ENCODE results near the gene U2AF2. TPM values are rescaled to one million over a fixed set of nuclear protein-coding genes. Genes with fewer than 3 reads are reported as not detected.

Gene U2AF2
- total RNA-seq, 1 experiment from 2014 or later = 183 TPM

DNA sequence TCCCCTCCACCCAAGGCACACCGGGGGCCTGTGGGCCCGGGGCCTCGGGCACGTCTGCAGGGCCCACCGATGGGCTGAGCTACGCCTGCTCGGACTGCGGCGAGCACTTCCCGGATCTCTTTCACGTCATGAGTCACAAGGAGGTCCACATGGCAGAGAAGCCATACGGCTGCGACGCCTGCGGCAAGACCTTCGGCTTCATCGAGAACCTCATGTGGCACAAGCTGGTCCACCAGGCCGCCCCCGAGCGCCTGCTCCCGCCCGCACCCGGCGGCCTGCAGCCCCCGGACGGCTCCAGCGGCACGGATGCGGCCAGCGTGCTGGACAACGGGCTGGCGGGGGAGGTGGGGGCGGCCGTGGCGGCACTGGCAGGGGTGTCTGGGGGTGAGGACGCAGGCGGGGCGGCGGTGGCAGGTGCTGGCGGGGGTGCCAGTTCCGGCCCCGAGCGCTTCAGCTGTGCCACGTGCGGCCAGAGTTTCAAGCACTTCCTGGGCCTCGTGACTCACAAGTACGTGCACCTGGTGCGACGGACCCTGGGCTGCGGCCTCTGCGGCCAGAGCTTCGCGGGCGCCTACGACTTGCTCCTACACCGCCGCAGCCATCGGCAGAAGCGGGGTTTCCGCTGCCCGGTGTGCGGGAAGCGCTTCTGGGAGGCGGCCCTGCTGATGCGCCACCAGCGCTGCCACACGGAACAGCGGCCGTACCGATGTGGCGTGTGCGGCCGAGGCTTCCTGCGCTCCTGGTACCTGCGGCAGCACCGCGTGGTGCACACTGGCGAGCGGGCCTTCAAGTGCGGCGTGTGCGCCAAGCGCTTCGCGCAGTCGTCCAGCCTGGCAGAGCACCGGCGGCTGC, 39.1 kb upstream of the U2AF2 start:
- Histone ChIP-seq H3K9me3 (replicated peaks) (no peaks in the 10 kb centered on the region), H3K27me3 (replicated peaks) (no peaks in the 10 kb centered on the region), H3K4me3 (no peak overlapping the region), H3K27ac (no peak overlapping the region), H3K36me3 (peaks cover 40% of the 10 kb centered on the region), H3K4me1 (replicated peaks) (no peaks in the 10 kb centered on the region)
- no peak for DNase-seq (ENCODE audit: low read depth in 1 of 2, low spot score in 2 of 2)

GRCh38 chr19:55616395-55616875, 38.4 kb upstream of the U2AF2 start:
- DNase-seq (ENCODE audit: low read depth in 1 of 2, low spot score in 2 of 2) = no peak
- no peak overlapping the region for H3K4me3 ChIP-seq
- H3K9me3 ChIP-seq (replicated peaks) = no peaks in the 10 kb centered on the region

DNA sequence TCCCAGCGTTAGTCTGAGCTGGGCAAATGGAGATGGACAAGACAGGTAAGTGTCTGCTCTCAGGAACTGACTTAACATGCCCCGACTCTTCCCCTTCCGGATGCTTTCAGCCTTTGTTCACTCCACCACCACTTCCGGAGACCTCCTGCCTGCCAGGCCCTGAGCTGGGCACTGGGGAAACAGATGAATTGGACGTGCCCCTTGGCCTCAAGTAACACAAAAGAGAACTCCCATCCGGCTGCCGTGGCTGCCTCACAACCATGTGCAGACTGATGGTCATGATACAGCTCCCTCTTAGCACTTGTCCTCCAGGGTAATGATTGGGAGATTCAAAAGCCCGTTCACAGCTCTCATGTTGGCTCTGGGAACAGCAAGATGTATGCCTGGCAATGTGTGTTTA, 37.4 kb upstream of the U2AF2 start:
- Histone ChIP-seq H3K4me3 (no peak overlapping the region), H3K27me3 (replicated peaks) (no peaks in the 10 kb centered on the region), H3K36me3 (peaks cover 48% of the 10 kb centered on the region), H3K9me3 (replicated peaks) (no peaks in the 10 kb centered on the region), H3K27ac (no peak overlapping the region), H3K4me1 (replicated peaks) (no peaks in the 10 kb centered on the region)
- no peak for DNase-seq (ENCODE audit: low read depth in 1 of 2, low spot score in 2 of 2)

More at GRCh38 chr19:55616395-55616875, 38.4 kb upstream of the U2AF2 start:
- Histone ChIP-seq H3K36me3 (peaks cover 41% of the 10 kb centered on the region), H3K4me1 (replicated peaks) (no peaks in the 10 kb centered on the region), H3K27ac (no peak overlapping the region), H3K27me3 (replicated peaks) (no peaks in the 10 kb centered on the region)

DNA sequence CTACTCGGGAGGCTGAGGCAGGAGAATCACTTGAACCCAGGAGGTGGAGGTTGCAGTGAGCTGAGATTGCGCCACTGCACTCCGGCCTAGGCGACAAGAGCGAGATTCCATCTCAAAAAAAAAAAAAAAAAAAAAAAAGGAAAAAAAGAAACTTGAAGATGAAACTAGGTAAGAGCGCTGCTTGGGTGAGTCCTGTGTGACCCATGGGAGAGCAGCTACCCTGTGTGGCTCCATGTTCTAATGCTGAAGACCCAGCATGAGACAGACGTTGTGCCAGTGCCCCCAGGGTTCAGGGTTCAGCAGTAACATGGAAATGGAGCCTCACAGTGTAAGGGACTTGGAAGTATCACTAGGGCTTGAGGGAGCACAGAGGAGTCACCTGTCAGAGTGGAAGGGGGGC, 36.4 kb upstream of the U2AF2 start:
- H3K4me3 ChIP-seq = no peak overlapping the region
- H3K36me3 ChIP-seq = peaks cover 51% of the 10 kb centered on the region
- no peaks in the 10 kb centered on the region for H3K27me3 ChIP-seq (replicated peaks)
- H3K27ac ChIP-seq = no peak overlapping the region
- no peaks in the 10 kb centered on the region for H3K9me3 ChIP-seq (replicated peaks)
- no peaks in the 10 kb centered on the region for H3K4me1 ChIP-seq (replicated peaks)
- no peak for DNase-seq (ENCODE audit: low read depth in 1 of 2, low spot score in 2 of 2)

GRCh38 chr19:55619286-55619685, 35.5 kb upstream of the U2AF2 start:
- Histone ChIP-seq H3K27ac (no peak overlapping the region), H3K27me3 (replicated peaks) (no peaks in the 10 kb centered on the region), H3K9me3 (replicated peaks) (no peaks in the 10 kb centered on the region), H3K36me3 (peaks cover 51% of the 10 kb centered on the region), H3K4me1 (replicated peaks) (0 out of 2 replicates have a peak, but pooled peaks cover 3% of the 10 kb centered on the region), H3K4me3 (no peak overlapping the region)
- DNase-seq (ENCODE audit: low read depth in 1 of 2, low spot score in 2 of 2) = no peak

- peaks cover 42% of the 10 kb centered on the region for H3K36me3 ChIP-seq
These were observed 34.2 kb upstream of the U2AF2 start for GRCh38 chr19:55620410-55621204.

DNA sequence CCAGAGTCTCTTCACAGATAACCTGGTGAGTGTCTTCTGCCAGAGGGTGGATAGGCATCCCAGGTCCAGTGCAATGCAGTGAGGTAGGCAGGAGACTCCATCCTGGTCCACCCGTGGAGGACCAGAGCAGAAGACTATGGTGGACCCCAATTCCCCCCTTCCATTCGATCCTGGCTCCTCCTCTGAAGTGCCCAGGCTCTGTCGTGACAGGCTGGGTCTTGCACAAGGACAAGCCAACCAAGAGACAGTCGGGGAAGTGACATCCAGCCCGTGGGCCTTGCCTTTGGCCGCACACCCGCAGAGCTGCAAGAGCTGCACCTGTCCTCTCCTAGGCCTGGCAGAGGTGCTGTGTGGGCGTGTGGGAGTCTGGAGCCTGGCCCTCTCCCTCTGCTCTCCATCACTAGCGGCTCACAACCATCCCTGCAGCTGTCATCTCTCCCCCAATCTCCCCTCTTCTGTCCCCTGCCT, 33.6 kb upstream of the U2AF2 start:
- Histone ChIP-seq H3K36me3 (peaks cover 36% of the 10 kb centered on the region), H3K4me1 (replicated peaks) (0 out of 2 replicates have a peak, but pooled peaks cover 9% of the 10 kb centered on the region), H3K27me3 (replicated peaks) (no peaks in the 10 kb centered on the region), H3K27ac (no peak overlapping the region), H3K4me3 (no peak overlapping the region), H3K9me3 (replicated peaks) (no peaks in the 10 kb centered on the region)
- DNase-seq (ENCODE audit: low read depth in 1 of 2, low spot score in 2 of 2) = no peak

More at GRCh38 chr19:55620410-55621204, 34.2 kb upstream of the U2AF2 start:
- DNase-seq (ENCODE audit: low read depth in 1 of 2, low spot score in 2 of 2) = no peak
- Histone ChIP-seq H3K9me3 (replicated peaks) (no peaks in the 10 kb centered on the region), H3K27me3 (replicated peaks) (no peaks in the 10 kb centered on the region), H3K4me3 (no peak overlapping the region), H3K27ac (no peak overlapping the region), H3K4me1 (replicated peaks) (0 out of 2 replicates have a peak, but pooled peaks cover 9% of the 10 kb centered on the region)

DNA sequence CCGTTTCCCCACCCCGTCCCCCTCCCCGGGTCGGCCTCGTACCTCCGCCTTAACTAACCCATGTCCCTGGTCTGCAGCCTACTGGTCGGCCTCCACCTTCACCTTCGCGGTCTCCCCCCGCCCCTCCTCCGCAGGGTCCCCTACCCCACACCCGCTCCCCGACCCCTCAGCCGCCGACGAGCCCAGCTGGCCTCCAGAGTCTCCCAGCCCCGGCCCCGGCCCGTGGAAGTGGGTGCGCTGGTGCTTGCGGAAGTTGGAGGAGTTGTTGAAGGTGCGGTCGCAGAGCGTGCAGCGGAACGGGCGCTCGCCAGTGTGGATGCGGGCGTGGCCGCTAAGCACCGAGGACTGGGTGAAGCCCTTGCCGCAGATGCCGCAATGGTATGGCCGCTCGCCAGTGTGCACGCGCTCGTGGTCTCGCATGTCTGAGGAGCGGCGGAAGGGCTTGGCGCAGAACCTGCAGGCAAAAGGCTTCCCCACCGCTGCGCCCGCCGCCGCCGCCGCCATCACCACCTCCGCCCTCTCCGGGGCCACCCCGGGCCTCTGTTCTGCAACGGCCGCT, 33.1 kb upstream of the U2AF2 start:
- no peaks in the 10 kb centered on the region for H3K27me3 ChIP-seq (replicated peaks)
- no peak overlapping the region for H3K27ac ChIP-seq

DNA sequence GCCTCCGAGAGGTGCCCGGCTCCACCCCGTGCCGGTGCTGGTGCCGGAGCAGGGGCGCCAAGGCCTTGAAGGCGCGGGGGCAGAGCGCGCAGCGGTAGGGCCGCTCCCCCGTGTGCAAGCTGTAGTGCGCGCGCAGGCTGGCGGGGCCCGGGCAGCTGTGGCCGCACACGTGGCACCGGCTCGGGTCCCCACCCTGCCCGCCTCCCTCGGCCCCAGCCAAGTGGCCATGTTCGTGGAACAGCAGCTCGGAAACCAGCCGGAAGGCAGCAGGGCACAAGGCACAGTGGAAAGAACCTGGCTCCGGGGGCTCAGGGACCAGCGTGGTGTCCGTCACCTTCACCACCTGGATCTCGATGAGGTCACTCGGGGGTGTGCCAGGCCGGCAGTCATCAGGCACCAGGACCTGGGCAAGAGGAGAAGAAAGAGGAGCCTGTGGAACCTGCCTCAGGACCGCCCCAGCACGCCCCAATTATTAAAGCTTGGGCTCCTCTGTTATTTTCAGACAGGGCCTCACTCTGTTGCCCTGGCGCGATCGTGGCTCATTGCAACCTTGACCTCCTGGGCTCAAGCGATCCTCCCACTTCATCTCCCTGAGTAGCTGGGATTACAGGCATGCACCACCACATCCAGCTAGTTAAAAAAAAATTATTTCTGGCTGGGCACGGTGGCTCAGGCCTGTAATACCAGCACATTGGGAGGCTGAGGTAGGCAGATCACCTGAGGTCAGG, 32.4 kb upstream of the U2AF2 start:
- 0 out of 2 replicates have a peak, but pooled peaks cover 9% of the 10 kb centered on the region for H3K4me1 ChIP-seq (replicated peaks)
- no peaks in the 10 kb centered on the region for H3K9me3 ChIP-seq (replicated peaks)
- peaks cover 28% of the 10 kb centered on the region for H3K36me3 ChIP-seq
- H3K27me3 ChIP-seq (replicated peaks) = no peaks in the 10 kb centered on the region
- no peak overlapping the region for H3K4me3 ChIP-seq
- H3K27ac ChIP-seq = no peak overlapping the region
- DNase-seq (ENCODE audit: low read depth in 1 of 2, low spot score in 2 of 2) = no peak

More for the DNA sequence above, 33.1 kb upstream of the U2AF2 start:
- H3K4me1 ChIP-seq (replicated peaks) = 0 out of 2 replicates have a peak, but pooled peaks cover 9% of the 10 kb centered on the region
- no peak for DNase-seq (ENCODE audit: low read depth in 1 of 2, low spot score in 2 of 2)
- no peaks in the 10 kb centered on the region for H3K9me3 ChIP-seq (replicated peaks)
- H3K4me3 ChIP-seq = no peak overlapping the region
- H3K36me3 ChIP-seq = peaks cover 31% of the 10 kb centered on the region

- no peak overlapping the region for H3K4me3 ChIP-seq
- H3K9me3 ChIP-seq (replicated peaks) = no peaks in the 10 kb centered on the region
- H3K4me1 ChIP-seq (replicated peaks) = 0 out of 2 replicates have a peak, but pooled peaks cover 9% of the 10 kb centered on the region
- no peak for DNase-seq (ENCODE audit: low read depth in 1 of 2, low spot score in 2 of 2)
- H3K27me3 ChIP-seq (replicated peaks) = no peaks in the 10 kb centered on the region
- no peak overlapping the region for H3K27ac ChIP-seq
- H3K36me3 ChIP-seq = peaks cover 20% of the 10 kb centered on the region
These were observed 31.7 kb upstream of the U2AF2 start for GRCh38 chr19:55623130-55623529.

- Histone ChIP-seq H3K4me1 (replicated peaks) (0 out of 2 replicates have a peak, but pooled peaks cover 9% of the 10 kb centered on the region), H3K4me3 (peak overlapping the region; percentile 55), H3K27me3 (replicated peaks) (no peaks in the 10 kb centered on the region), H3K9me3 (replicated peaks) (no peaks in the 10 kb centered on the region), H3K27ac (no peak overlapping the region), H3K36me3 (peaks cover 20% of the 10 kb centered on the region)
- no peak for DNase-seq (ENCODE audit: low read depth in 1 of 2, low spot score in 2 of 2)
These were observed 31.3 kb upstream of the U2AF2 start for GRCh38 chr19:55623561-55623960.

- Histone ChIP-seq H3K9me3 (replicated peaks) (no peaks in the 10 kb centered on the region), H3K4me1 (replicated peaks) (0 out of 2 replicates have a peak, but pooled peaks cover 9% of the 10 kb centered on the region), H3K27ac (peak within 1 kb of the TSS; percentile 78), H3K27me3 (replicated peaks) (no peaks in the 10 kb centered on the region), H3K36me3 (peaks cover 20% of the 10 kb centered on the region), H3K4me3 (peak within 1 kb of the TSS; percentile 55)
- peak; percentile 85 to 91 for DNase-seq (ENCODE audit: low read depth in 1 of 2, low spot score in 2 of 2)
These were observed 30.5 kb upstream of the U2AF2 start, which contains the start of gene ZNF784 for GRCh38 chr19:55624109-55625003. Gene ZNF784, minus strand, starts transcription at chr19:55624566. Its CDS starts 5 bp downstream, at chr19:55624561.
